ENCODE results near the gene TLE3. TPM values are rescaled to one million over a fixed set of nuclear protein-coding genes. Genes with fewer than 3 reads are reported as not detected.

Gene TLE3
- total and polyA plus RNA-seq, 2 donors (not counting 1 experiment from before 2014, with no cell fraction given) = 14.6 to 16.5 TPM

DNA sequence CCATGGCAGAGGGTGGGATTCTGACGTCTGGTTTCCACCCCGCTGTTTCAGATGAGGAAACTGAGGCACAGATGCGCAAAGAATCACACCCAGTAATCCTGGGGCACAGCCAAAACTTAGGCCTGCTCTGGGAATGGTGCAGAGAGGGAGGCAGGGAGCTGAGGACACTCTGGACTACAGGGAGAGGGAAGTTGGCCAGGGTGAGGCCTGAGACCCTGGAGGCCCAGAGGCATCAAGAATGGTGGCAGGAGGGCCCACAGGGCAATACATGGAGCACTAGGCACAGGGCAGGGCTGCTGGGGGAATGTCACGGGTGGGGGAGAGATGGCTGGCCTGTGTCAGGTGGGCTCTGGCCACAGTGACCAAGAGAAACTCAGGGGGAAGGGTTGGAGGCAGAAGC lies 63.6 kb downstream of the TLE3 start:
- no peaks in the 10 kb centered on the region for H3K79me2 ChIP-seq (ENCODE audit: control insufficient read depth, insufficient read depth, low read length)
- H3K27ac ChIP-seq (ENCODE audit: insufficient read depth, low read length) = no peak overlapping the region
- H3K4me2 ChIP-seq (ENCODE audit: extremely low read depth, insufficient read depth, low read length) = no peak overlapping the region
- no peaks in the 10 kb centered on the region for H3K36me3 ChIP-seq (ENCODE audit: control insufficient read depth, insufficient read depth, low read length)
- no peaks in the 10 kb centered on the region for H4K20me1 ChIP-seq (ENCODE audit: control insufficient read depth, extremely low read depth, insufficient read depth, low read length)
- H3K27me3 ChIP-seq (ENCODE audit: control insufficient read depth, insufficient read depth, low read length) = peaks cover 18% of the 10 kb centered on the region
- no peak overlapping the region for H2AFZ ChIP-seq (ENCODE audit: low read length)
- no peaks in the 10 kb centered on the region for H3K9me3 ChIP-seq (ENCODE audit: control insufficient read depth, insufficient read depth, low read depth, low read length)
- DNase-seq (ENCODE audit: low read depth in 2 of 2) = no peak
- TF ChIP-seq EZH2 (IDR thresholded peaks at IDR 0.05; ENCODE audit: low read length, missing control alignments) = no peak
- TF ChIP-seq, protein P1, sequence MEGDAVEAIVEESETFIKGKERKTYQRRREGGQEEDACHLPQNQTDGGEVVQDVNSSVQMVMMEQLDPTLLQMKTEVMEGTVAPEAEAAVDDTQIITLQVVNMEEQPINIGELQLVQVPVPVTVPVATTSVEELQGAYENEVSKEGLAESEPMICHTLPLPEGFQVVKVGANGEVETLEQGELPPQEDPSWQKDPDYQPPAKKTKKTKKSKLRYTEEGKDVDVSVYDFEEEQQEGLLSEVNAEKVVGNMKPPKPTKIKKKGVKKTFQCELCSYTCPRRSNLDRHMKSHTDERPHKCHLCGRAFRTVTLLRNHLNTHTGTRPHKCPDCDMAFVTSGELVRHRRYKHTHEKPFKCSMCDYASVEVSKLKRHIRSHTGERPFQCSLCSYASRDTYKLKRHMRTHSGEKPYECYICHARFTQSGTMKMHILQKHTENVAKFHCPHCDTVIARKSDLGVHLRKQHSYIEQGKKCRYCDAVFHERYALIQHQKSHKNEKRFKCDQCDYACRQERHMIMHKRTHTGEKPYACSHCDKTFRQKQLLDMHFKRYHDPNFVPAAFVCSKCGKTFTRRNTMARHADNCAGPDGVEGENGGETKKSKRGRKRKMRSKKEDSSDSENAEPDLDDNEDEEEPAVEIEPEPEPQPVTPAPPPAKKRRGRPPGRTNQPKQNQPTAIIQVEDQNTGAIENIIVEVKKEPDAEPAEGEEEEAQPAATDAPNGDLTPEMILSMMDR (conservative IDR thresholded peaks at IDR 0.05 in 1 of 2, IDR thresholded peaks at IDR 0.05 in 1 of 2; ENCODE audit: low read depth in 1 of 2, low read length in 2 of 2) = no peak
- H3K4me3 ChIP-seq (replicated peaks in 1 of 4; ENCODE audit: control extremely low read depth in 1 of 4, insufficient read depth in 1 of 4, low read depth in 3 of 4, low read length in 4 of 4) = no peak overlapping the region
- no peaks in the 10 kb centered on the region for H3K4me1 ChIP-seq (ENCODE audit: control insufficient read depth, extremely low read depth, insufficient read depth, low read length)
- no peak overlapping the region for H3K9ac ChIP-seq (ENCODE audit: insufficient read depth, low read length)

DNA sequence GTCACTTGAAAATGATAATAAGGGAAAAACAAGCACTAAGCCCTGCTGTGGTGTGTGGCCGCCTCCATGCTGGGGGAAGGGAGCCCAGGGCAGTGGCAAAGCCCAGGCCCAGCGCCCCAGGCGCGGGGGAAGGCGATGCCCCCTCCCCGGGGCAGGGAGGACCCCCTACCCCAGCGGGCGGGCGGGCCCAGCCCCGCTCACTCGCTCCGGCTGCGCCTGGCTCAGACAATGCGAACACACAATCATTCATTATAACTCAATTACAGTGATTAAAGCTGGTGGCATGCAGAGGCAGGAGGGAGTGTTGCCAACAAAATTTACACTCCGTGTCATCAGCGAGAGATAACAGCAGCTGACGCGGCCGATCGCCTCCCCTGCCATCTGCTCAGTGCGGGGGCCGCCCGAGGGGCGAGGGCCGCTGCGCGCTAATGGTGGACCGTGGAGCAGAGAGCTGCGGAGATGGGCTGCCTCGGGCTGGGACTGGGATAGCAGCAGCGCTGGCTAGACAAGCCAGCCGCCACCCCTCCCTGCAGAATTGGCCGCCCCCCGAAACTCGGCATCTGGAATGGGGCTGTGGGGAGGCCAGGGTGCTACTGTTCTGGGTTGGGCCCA lies 64.1 kb downstream of the TLE3 start:
- peak overlapping the region; percentile 23 for H3K4me2 ChIP-seq (ENCODE audit: extremely low read depth, insufficient read depth, low read length)

DNA sequence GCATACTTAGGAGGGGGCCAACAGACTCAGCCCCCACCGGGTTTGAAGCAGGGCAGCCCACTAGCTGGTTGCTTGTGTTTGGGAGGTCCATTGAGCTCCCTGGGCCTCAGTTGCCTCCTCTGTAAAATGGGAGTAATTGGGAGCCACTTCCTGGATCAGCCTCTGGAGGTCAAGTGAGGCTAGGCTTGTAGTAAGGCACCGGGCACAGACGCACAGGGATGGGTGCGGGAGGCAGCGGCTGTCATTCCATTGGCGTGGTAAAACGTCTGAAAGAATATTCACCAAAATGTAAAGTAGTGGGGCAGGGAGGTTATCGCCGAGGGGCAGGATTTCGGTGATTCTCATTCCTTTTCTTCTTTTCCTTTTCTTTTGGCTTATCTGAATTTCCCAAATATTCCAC lies 64.6 kb downstream of the TLE3 start:
- H3K79me2 ChIP-seq (ENCODE audit: control insufficient read depth, insufficient read depth, low read length) = no peaks in the 10 kb centered on the region
- no peak for DNase-seq (ENCODE audit: low read depth in 2 of 2)
- no peaks in the 10 kb centered on the region for H3K9me3 ChIP-seq (ENCODE audit: control insufficient read depth, insufficient read depth, low read depth, low read length)
- H4K20me1 ChIP-seq (ENCODE audit: control insufficient read depth, extremely low read depth, insufficient read depth, low read length) = no peaks in the 10 kb centered on the region
- H3K9ac ChIP-seq (ENCODE audit: insufficient read depth, low read length) = no peak overlapping the region
- no peaks in the 10 kb centered on the region for H3K4me1 ChIP-seq (ENCODE audit: control insufficient read depth, extremely low read depth, insufficient read depth, low read length)
- peaks cover 18% of the 10 kb centered on the region for H3K27me3 ChIP-seq (ENCODE audit: control insufficient read depth, insufficient read depth, low read length)
- no peak overlapping the region for H3K4me3 ChIP-seq (replicated peaks in 1 of 4; ENCODE audit: control extremely low read depth in 1 of 4, insufficient read depth in 1 of 4, low read depth in 3 of 4, low read length in 4 of 4)
- no peak overlapping the region for H2AFZ ChIP-seq (ENCODE audit: low read length)
- H3K4me2 ChIP-seq (ENCODE audit: extremely low read depth, insufficient read depth, low read length) = no peak overlapping the region
- TF ChIP-seq, protein P1 (conservative IDR thresholded peaks at IDR 0.05 in 1 of 2, IDR thresholded peaks at IDR 0.05 in 1 of 2; ENCODE audit: low read depth in 1 of 2, low read length in 2 of 2) = no peak
- no peak for TF ChIP-seq EZH2 (IDR thresholded peaks at IDR 0.05; ENCODE audit: low read length, missing control alignments)
- no peaks in the 10 kb centered on the region for H3K36me3 ChIP-seq (ENCODE audit: control insufficient read depth, insufficient read depth, low read length)
- no peak overlapping the region for H3K27ac ChIP-seq (ENCODE audit: insufficient read depth, low read length)

More for the DNA sequence above, 64.1 kb downstream of the TLE3 start:
- TF ChIP-seq EZH2 (IDR thresholded peaks at IDR 0.05; ENCODE audit: low read length, missing control alignments) = no peak
- TF ChIP-seq, protein P1 (conservative IDR thresholded peaks at IDR 0.05 in 1 of 2, IDR thresholded peaks at IDR 0.05 in 1 of 2; ENCODE audit: low read depth in 1 of 2, low read length in 2 of 2) = no peak
- Histone ChIP-seq H2AFZ (ENCODE audit: low read length) (no peak overlapping the region), H3K9ac (ENCODE audit: insufficient read depth, low read length) (no peak overlapping the region), H3K4me1 (ENCODE audit: control insufficient read depth, extremely low read depth, insufficient read depth, low read length) (no peaks in the 10 kb centered on the region), H3K27me3 (ENCODE audit: control insufficient read depth, insufficient read depth, low read length) (peaks cover 18% of the 10 kb centered on the region), H3K27ac (ENCODE audit: insufficient read depth, low read length) (no peak overlapping the region), H3K4me3 (replicated peaks in 1 of 4; ENCODE audit: control extremely low read depth in 1 of 4, insufficient read depth in 1 of 4, low read depth in 3 of 4, low read length in 4 of 4) (no peak overlapping the region), H3K9me3 (ENCODE audit: control insufficient read depth, insufficient read depth, low read depth, low read length) (no peaks in the 10 kb centered on the region), H3K36me3 (ENCODE audit: control insufficient read depth, insufficient read depth, low read length) (no peaks in the 10 kb centered on the region), H3K79me2 (ENCODE audit: control insufficient read depth, insufficient read depth, low read length) (no peaks in the 10 kb centered on the region), H4K20me1 (ENCODE audit: control insufficient read depth, extremely low read depth, insufficient read depth, low read length) (no peaks in the 10 kb centered on the region)
- DNase-seq (ENCODE audit: low read depth in 2 of 2) = peak; percentile 77 to 81

All from fibroblast of lung (primary cell).